Measurements from ENCODE around the gene IDI2. TPM values are rescaled to one million over a fixed set of nuclear protein-coding genes. Genes with fewer than 3 reads are reported as not detected.

The IDI2 gene
- total RNA-seq, 1 donor from 2014 or later, result 0.13 TPM

DNA sequence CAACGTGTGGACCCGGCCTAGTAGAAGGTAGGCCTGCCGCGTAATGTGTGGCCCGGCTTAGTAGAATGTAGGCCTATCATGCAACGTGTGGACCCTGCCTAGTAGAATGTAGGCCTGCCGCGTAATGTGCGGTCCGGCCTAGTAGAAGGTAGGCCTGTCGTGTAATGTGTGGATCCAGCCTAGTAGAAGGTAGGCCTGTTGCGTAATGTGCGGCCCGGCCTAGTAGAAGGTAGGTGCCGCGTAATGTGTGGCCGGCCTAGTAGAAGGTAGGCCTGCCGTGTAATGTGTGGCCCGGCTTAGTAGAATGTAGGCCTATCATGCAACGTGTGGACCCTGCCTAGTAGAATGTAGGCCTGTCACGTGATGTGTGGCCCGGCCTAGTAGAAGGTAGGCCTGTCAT, 49.3 kb downstream of the IDI2 start:
- Histone ChIP-seq H3K27me3 (ENCODE audit: control insufficient read depth, insufficient read depth, low read length) (no peaks in the 10 kb centered on the region), H3K4me3 (ENCODE audit: low read depth, low read length) (no peak overlapping the region), H3K36me3 (ENCODE audit: control insufficient read depth, insufficient read depth, low read length) (no peaks in the 10 kb centered on the region)
- TF ChIP-seq CTCF (IDR thresholded peaks at IDR 0.05; ENCODE audit: insufficient read depth, low read length, poor library complexity, severe bottlenecking), result no peak
- no peak for DNase-seq (ENCODE audit: low read depth)

DNA sequence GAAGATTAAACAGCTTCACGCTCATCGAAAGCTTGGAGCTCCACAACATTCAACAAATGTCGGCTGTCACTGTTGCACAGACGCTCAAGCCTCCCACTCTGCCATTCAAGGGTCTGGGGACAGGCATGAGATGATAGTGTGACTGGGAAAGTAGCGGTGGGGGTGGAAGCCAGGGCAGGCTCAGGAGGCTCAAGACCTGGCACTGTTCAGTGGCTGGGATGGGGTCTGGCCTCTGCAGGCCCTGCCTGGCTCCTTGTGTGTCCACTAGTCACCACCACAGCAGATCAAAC, 50.9 kb downstream of the IDI2 start:
- no peak for DNase-seq (ENCODE audit: low read depth)
- H3K4me3 ChIP-seq (ENCODE audit: low read depth, low read length), result no peak overlapping the region
- no peaks in the 10 kb centered on the region for H3K36me3 ChIP-seq (ENCODE audit: control insufficient read depth, insufficient read depth, low read length)
- TF ChIP-seq CTCF (IDR thresholded peaks at IDR 0.05; ENCODE audit: insufficient read depth, low read length, poor library complexity, severe bottlenecking), result no peak
- H3K27me3 ChIP-seq (ENCODE audit: control insufficient read depth, insufficient read depth, low read length), result no peaks in the 10 kb centered on the region

GRCh38 chr10:974038-974784, 51.4 kb downstream of the IDI2 start:
- Histone ChIP-seq H3K36me3 (ENCODE audit: control insufficient read depth, insufficient read depth, low read length) (no peaks in the 10 kb centered on the region), H3K27me3 (ENCODE audit: control insufficient read depth, insufficient read depth, low read length) (no peaks in the 10 kb centered on the region), H3K4me3 (ENCODE audit: low read depth, low read length) (no peak overlapping the region)
- TF ChIP-seq CTCF (IDR thresholded peaks at IDR 0.05; ENCODE audit: insufficient read depth, low read length, poor library complexity, severe bottlenecking), result no peak
- DNase-seq (ENCODE audit: low read depth), result peak; percentile 61

DNA sequence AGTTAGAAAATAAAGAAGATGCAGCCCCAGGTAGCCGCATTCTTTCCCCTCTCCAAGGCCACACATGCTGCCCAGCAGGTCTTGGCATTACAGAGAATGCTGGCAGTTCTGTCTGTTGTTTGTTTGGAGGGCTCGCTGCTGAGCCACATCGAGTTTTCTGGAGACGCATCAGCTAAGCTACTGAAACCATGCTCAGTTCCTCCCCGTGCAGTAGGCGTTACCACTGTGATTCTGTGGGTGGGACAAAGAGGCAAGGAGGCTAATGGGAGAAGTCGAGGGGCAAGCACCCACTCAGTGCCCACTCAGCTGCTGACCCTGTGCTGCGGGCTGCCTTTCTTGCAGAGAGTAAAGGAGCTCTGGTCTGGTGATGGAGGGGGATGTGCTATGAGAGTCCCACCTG, 52.9 kb downstream of the IDI2 start:
- Histone ChIP-seq H3K4me3 (ENCODE audit: low read depth, low read length) (no peak overlapping the region), H3K36me3 (ENCODE audit: control insufficient read depth, insufficient read depth, low read length) (no peaks in the 10 kb centered on the region), H3K27me3 (ENCODE audit: control insufficient read depth, insufficient read depth, low read length) (no peaks in the 10 kb centered on the region)
- DNase-seq (ENCODE audit: low read depth), result no peak
- no peak for TF ChIP-seq CTCF (IDR thresholded peaks at IDR 0.05; ENCODE audit: insufficient read depth, low read length, poor library complexity, severe bottlenecking)

- no peak for DNase-seq (ENCODE audit: low read depth)
- H3K36me3 ChIP-seq (ENCODE audit: control insufficient read depth, insufficient read depth, low read length), result no peaks in the 10 kb centered on the region
- H3K27me3 ChIP-seq (ENCODE audit: control insufficient read depth, insufficient read depth, low read length), result no peaks in the 10 kb centered on the region
- no peak overlapping the region for H3K4me3 ChIP-seq (ENCODE audit: low read depth, low read length)
- TF ChIP-seq CTCF (IDR thresholded peaks at IDR 0.05; ENCODE audit: insufficient read depth, low read length, poor library complexity, severe bottlenecking), result no peak
Observed at GRCh38 chr10:971613-972012, 54.0 kb downstream of the IDI2 start.

DNA sequence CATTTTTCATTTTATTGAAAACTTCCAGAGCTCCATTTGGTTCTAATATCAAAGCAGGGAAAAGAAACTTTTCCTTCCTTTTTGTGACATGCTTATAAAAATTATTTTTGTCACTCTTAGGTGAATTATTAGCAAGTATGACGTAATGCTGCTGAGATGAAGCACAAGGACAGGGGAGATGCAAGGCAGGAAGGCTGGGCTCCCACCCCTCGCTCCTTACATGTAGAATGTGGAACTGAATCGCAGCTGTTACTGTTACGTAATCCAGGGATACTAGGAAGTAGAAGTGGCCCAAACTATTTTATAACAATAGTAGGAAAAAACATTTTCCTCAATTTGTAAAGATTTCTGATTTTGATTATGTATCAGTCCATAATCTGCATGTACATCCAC, 54.5 kb downstream of the IDI2 start:
- TF ChIP-seq CTCF (IDR thresholded peaks at IDR 0.05; ENCODE audit: insufficient read depth, low read length, poor library complexity, severe bottlenecking), result no peak
- H3K36me3 ChIP-seq (ENCODE audit: control insufficient read depth, insufficient read depth, low read length), result no peaks in the 10 kb centered on the region
- H3K4me3 ChIP-seq (ENCODE audit: low read depth, low read length), result no peak overlapping the region
- H3K27me3 ChIP-seq (ENCODE audit: control insufficient read depth, insufficient read depth, low read length), result no peaks in the 10 kb centered on the region
- DNase-seq (ENCODE audit: low read depth), result no peak
